ENCODE measurements around the gene HSPA12B. TPM values are rescaled to one million over a fixed set of nuclear protein-coding genes. Genes with fewer than 3 reads are reported as not detected.

HSPA12B gene
- polyA plus RNA-seq, 1 of the 3 experiments (the other 2 are of a cell fraction) = 0.46 TPM

DNA sequence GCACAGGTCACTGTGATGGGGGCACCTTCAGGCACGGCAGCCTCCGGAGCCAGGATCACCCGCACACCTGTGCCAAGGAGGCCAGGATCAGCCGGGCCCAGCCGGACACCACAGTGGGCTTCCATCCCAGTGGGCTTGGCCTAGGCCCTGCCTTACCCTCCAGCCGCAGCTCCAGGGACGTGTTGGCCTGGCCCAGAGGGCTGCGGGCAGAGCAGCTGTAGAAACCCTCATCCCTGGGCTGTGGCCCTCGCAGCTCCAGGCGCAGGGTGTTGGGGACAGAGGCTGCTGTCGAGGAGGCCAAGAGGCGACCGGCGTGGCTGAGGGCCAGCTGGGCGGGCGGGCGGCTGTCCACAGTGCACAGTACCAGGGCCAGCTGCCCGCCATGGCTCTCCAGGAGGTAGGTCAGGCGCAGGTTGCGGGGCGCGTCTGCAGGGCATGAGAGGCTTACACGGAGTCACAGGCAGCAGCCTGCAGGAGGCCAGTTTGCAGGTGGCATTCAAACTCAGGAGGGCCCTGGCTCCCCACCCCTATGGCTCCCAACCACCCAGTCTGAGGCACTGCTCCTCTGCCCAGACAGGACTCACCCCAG lies 39.7 kb upstream of the HSPA12B start:
- H3K9ac ChIP-seq = no peak overlapping the region
- no peaks in the 10 kb centered on the region for H4K20me1 ChIP-seq (ENCODE audit: insufficient read depth)
- ChIA-PET CTCF (interaction anchor here (1.1 to 6.1 kb wide), 6 partner anchors 16 to 129 kb away, joined by 3 to 42 read pairs (median 6); no protein-coding TSS in a partner anchor), POLR2A (no interaction called here)
- 64% methylated on average over 5 of the region's 23 CpGs for WGBS (ENCODE audit: low lambda C conversion rate)
- no peaks in the 10 kb centered on the region for H3F3A ChIP-seq (replicated peaks; ENCODE audit: insufficient read depth)
- H3K4me3 ChIP-seq (ENCODE audit: low read depth in 2 of 2, low read length in 1 of 2) = no peak overlapping the region
- no peak overlapping the region for H2AFZ ChIP-seq (ENCODE audit: low read depth)
- no peaks in the 10 kb centered on the region for H3K79me2 ChIP-seq (ENCODE audit: insufficient read depth)
- H3K36me3 ChIP-seq (replicated peaks in 1 of 2; ENCODE audit: control insufficient read depth in 1 of 2, insufficient read depth in 2 of 2, low read length in 1 of 2) = no peaks in the 10 kb centered on the region
- H3K4me2 ChIP-seq = no peak overlapping the region
- no peak for DNase-seq
- H3K9me2 ChIP-seq = no peaks in the 10 kb centered on the region
- TF ChIP-seq RCOR1 (IDR thresholded peaks at IDR 0.05; ENCODE audit: low read length) = no peak
- H3K27ac ChIP-seq (ENCODE audit: low read depth in 2 of 2, low read length in 1 of 2) = no peak overlapping the region
- no peaks in the 10 kb centered on the region for H3K27me3 ChIP-seq (ENCODE audit: insufficient read depth)
- no peaks in the 10 kb centered on the region for H3K4me1 ChIP-seq (ENCODE audit: control insufficient read depth in 1 of 2, insufficient read depth in 2 of 2, low read depth in 1 of 2, low read length in 1 of 2)
- H3K9me3 ChIP-seq = no peaks in the 10 kb centered on the region

DNA sequence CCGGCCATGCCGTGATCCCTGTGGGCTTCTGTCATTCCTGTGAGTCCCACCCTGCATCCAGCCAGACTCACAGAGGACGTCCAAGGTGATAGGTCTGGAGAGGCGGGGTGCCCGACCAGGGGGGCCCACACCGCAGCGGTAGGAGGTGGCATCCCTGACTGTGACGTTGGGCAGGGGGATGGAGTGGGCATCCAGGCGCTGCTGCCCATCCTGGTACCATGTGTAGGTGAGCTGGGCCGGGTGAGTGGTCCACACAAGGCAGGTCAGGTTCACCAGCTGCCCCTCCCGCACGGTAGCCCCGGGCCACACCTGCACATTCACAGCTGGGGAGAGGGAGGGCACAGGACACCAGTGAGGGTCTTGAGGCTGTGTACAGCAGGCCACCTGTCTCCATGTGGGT lies 39.1 kb upstream of the HSPA12B start:
- Histone ChIP-seq H3K36me3 (replicated peaks in 1 of 2; ENCODE audit: control insufficient read depth in 1 of 2, insufficient read depth in 2 of 2, low read length in 1 of 2) (no peaks in the 10 kb centered on the region), H3K4me2 (no peak overlapping the region), H4K20me1 (ENCODE audit: insufficient read depth) (no peaks in the 10 kb centered on the region), H3K9me3 (no peaks in the 10 kb centered on the region), H3K4me1 (ENCODE audit: control insufficient read depth in 1 of 2, insufficient read depth in 2 of 2, low read depth in 1 of 2, low read length in 1 of 2) (no peaks in the 10 kb centered on the region), H3F3A (replicated peaks; ENCODE audit: insufficient read depth) (no peaks in the 10 kb centered on the region), H3K9me2 (no peaks in the 10 kb centered on the region), H2AFZ (ENCODE audit: low read depth) (no peak overlapping the region), H3K9ac (no peak overlapping the region), H3K79me2 (ENCODE audit: insufficient read depth) (no peaks in the 10 kb centered on the region), H3K27me3 (ENCODE audit: insufficient read depth) (no peaks in the 10 kb centered on the region), H3K4me3 (ENCODE audit: low read depth in 2 of 2, low read length in 1 of 2) (no peak overlapping the region), H3K27ac (ENCODE audit: low read depth in 2 of 2, low read length in 1 of 2) (no peak overlapping the region)
- ChIA-PET CTCF (interaction anchor here (0.7 to 6.1 kb wide), 5 partner anchors 17 to 130 kb away, joined by 3 to 42 read pairs (median 4); no protein-coding TSS in a partner anchor), POLR2A (interaction anchor here (0.7 kb wide), 1 partner anchor 74 kb away, joined by 3 read pairs; the partner anchor contains the start of gene ADISSP)
- WGBS (ENCODE audit: low lambda C conversion rate) = 47% methylated on average over 4 of the region's 13 CpGs
- DNase-seq = no peak
- TF ChIP-seq GABPA (IDR thresholded peaks at IDR 0.05; ENCODE audit: low read depth) (no peak), SMC3 (IDR thresholded peaks at IDR 0.05; ENCODE audit: low read depth, low read length) (no peak), JUND (IDR thresholded peaks at IDR 0.05) (no peak), RAD21 (IDR thresholded peaks at IDR 0.05; ENCODE audit: low read length) (no peak), TEAD4 (IDR thresholded peaks at IDR 0.05; ENCODE audit: borderline replicate concordance, insufficient read depth) (no peak)
- TF ChIP-seq, protein P1, sequence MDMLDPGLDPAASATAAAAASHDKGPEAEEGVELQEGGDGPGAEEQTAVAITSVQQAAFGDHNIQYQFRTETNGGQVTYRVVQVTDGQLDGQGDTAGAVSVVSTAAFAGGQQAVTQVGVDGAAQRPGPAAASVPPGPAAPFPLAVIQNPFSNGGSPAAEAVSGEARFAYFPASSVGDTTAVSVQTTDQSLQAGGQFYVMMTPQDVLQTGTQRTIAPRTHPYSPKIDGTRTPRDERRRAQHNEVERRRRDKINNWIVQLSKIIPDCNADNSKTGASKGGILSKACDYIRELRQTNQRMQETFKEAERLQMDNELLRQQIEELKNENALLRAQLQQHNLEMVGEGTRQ (IDR thresholded peaks at IDR 0.05; ENCODE audit: borderline replicate concordance, low read depth, low read length) = no peak
- TF ChIP-seq, protein P2, sequence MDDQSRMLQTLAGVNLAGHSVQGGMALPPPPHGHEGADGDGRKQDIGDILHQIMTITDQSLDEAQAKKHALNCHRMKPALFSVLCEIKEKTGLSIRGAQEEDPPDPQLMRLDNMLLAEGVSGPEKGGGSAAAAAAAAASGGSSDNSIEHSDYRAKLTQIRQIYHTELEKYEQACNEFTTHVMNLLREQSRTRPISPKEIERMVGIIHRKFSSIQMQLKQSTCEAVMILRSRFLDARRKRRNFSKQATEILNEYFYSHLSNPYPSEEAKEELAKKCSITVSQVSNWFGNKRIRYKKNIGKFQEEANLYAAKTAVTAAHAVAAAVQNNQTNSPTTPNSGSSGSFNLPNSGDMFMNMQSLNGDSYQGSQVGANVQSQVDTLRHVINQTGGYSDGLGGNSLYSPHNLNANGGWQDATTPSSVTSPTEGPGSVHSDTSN (IDR thresholded peaks at IDR 0.05) = no peak

DNA sequence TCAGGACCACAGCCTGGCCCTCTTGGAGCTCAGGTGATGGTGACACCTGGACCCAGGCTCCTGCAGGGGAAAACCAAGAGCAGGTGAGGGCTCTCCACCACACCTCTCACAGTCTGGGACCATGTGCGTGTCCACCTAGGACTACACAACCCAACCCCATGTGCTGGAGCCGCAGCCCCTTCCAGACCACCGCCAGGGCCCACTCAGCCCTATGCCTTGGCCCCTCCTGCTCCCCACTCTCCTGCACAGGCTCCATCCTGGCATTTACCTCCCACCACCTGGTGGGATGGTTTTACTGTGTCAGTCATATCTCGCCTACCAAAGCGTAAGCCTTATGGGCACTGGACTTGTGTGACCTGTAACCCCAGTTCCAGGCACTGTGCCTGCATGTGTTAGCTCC lies 37.6 kb upstream of the HSPA12B start:
- Histone ChIP-seq H3K4me1 (ENCODE audit: control insufficient read depth in 1 of 2, insufficient read depth in 2 of 2, low read depth in 1 of 2, low read length in 1 of 2) (no peaks in the 10 kb centered on the region), H4K20me1 (ENCODE audit: insufficient read depth) (no peaks in the 10 kb centered on the region), H3K36me3 (replicated peaks in 1 of 2; ENCODE audit: control insufficient read depth in 1 of 2, insufficient read depth in 2 of 2, low read length in 1 of 2) (no peaks in the 10 kb centered on the region), H3K27me3 (ENCODE audit: insufficient read depth) (no peaks in the 10 kb centered on the region), H3F3A (replicated peaks; ENCODE audit: insufficient read depth) (no peaks in the 10 kb centered on the region), H3K4me3 (ENCODE audit: low read depth in 2 of 2, low read length in 1 of 2) (no peak overlapping the region), H3K4me2 (no peak overlapping the region), H3K27ac (ENCODE audit: low read depth in 2 of 2, low read length in 1 of 2) (no peak overlapping the region), H3K9me2 (no peaks in the 10 kb centered on the region), H3K9me3 (no peaks in the 10 kb centered on the region), H3K79me2 (ENCODE audit: insufficient read depth) (no peaks in the 10 kb centered on the region), H3K9ac (no peak overlapping the region), H2AFZ (ENCODE audit: low read depth) (no peak overlapping the region)
- POLR2A ChIA-PET = interaction anchor here (0.5 kb wide), 1 partner anchor 447 kb away, joined by 4 read pairs; no protein-coding TSS in a partner anchor
- DNase-seq = no peak
- CTCF ChIA-PET = interaction anchor here (0.6 to 6.1 kb wide), 7 partner anchors 16 to 1815 kb away, joined by 3 to 42 read pairs (median 3); no protein-coding TSS in a partner anchor
- WGBS (ENCODE audit: low lambda C conversion rate) = 71% methylated on average over 4 of the region's 5 CpGs
- TF ChIP-seq RXRA (IDR thresholded peaks at IDR 0.05; ENCODE audit: borderline replicate concordance, low read depth) (no peak), SMC3 (IDR thresholded peaks at IDR 0.05; ENCODE audit: low read depth, low read length) (no peak), NFIC (IDR thresholded peaks at IDR 0.05; ENCODE audit: borderline replicate concordance) (no peak), POLR2AphosphoS5 (IDR thresholded peaks at IDR 0.05; ENCODE audit: low read depth, low read length) (no peak), FOSL2 (IDR thresholded peaks at IDR 0.05; ENCODE audit: borderline replicate concordance, low read depth) (no peak), RFX5 (IDR thresholded peaks at IDR 0.05; ENCODE audit: low read length) (no peak), EP300 (IDR thresholded peaks at IDR 0.05; ENCODE audit: borderline replicate concordance in 1 of 2, low read depth in 1 of 2, low read length in 1 of 2) (no peak)
- TF ChIP-seq, protein P3, sequence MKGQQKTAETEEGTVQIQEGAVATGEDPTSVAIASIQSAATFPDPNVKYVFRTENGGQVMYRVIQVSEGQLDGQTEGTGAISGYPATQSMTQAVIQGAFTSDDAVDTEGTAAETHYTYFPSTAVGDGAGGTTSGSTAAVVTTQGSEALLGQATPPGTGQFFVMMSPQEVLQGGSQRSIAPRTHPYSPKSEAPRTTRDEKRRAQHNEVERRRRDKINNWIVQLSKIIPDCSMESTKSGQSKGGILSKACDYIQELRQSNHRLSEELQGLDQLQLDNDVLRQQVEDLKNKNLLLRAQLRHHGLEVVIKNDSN (IDR thresholded peaks at IDR 0.05; ENCODE audit: borderline replicate concordance, low read depth) = no peak
- TF ChIP-seq, protein P4, sequence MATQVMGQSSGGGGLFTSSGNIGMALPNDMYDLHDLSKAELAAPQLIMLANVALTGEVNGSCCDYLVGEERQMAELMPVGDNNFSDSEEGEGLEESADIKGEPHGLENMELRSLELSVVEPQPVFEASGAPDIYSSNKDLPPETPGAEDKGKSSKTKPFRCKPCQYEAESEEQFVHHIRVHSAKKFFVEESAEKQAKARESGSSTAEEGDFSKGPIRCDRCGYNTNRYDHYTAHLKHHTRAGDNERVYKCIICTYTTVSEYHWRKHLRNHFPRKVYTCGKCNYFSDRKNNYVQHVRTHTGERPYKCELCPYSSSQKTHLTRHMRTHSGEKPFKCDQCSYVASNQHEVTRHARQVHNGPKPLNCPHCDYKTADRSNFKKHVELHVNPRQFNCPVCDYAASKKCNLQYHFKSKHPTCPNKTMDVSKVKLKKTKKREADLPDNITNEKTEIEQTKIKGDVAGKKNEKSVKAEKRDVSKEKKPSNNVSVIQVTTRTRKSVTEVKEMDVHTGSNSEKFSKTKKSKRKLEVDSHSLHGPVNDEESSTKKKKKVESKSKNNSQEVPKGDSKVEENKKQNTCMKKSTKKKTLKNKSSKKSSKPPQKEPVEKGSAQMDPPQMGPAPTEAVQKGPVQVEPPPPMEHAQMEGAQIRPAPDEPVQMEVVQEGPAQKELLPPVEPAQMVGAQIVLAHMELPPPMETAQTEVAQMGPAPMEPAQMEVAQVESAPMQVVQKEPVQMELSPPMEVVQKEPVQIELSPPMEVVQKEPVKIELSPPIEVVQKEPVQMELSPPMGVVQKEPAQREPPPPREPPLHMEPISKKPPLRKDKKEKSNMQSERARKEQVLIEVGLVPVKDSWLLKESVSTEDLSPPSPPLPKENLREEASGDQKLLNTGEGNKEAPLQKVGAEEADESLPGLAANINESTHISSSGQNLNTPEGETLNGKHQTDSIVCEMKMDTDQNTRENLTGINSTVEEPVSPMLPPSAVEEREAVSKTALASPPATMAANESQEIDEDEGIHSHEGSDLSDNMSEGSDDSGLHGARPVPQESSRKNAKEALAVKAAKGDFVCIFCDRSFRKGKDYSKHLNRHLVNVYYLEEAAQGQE (IDR thresholded peaks at IDR 0.05; ENCODE audit: low read depth, low read length) = no peak
